SH-SY5Y (cell line): Measurements from ENCODE around the gene DYNC2LI1.

Source experiments
- GATA2 ChIP-seq: IDR thresholded peaks from 2 replicates; pipeline ENCODE4 v1.6.1; 2011; ENCODE audit warnings: mild to moderate bottlenecking, low read depth, low read length
- GATA3 ChIP-seq: IDR thresholded peaks from 2 replicates; pipeline ENCODE4 v1.6.1; 2011; ENCODE audit warnings: low read depth, mild to moderate bottlenecking, low read length, moderate library complexity

DNA sequence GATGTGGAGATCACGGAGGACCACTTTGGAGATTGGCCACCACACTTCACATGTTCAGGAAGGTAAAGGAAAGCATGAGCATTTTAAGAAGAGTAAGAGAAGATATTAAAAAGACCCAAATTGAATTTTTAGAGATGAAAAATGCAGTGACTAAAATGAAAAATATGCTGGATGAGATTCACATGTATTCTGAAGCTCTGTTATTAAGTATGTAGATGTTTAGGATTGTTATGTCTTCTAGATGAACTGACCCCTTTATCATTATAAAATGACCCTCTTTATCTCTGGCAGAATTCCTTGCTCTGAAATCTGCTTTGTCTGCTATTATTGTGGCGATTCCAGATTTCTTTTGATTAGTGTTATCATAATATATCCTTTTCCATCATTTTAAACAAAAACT is 36.0 kb upstream of the DYNC2LI1 start:
- TF ChIP-seq GATA3 = no peak
- TF ChIP-seq GATA2 = no peak
